GM12891 (cell line): Measurements from ENCODE around the gene MOV10L1.
"Not testable (repeated sequence)": the region's sequence is repeated elsewhere in the genome, so short reads cannot be mapped to it uniquely, and the experiment has no call there.

Source experiments
- DNase-seq: peaks from one replicate; pipeline ENCODE4 v3.0.0; 2011; ENCODE audit warnings: low spot score; ENCODE audit not compliant: insufficient read length
- FAIRE-seq: peaks from 2 replicates; lab custom pipeline; 2011; peaks lifted over from hg19 to GRCh38; lab: Jason Lieb, UNC
- PAX5 ChIP-seq: IDR thresholded peaks from 2 replicates; pipeline ENCODE4 v1.6.1; 2011; ENCODE audit warnings: low read length, moderate library complexity, mild to moderate bottlenecking; ENCODE audit not compliant: insufficient read depth, severe bottlenecking
- POLR2A ChIP-seq: IDR thresholded peaks from 2 replicates; pipeline ENCODE4 v1.6.1; 2011; ENCODE audit warnings: low read depth, low read length, control low read depth
- POLR2AphosphoS5 ChIP-seq: IDR thresholded peaks from 2 replicates; pipeline ENCODE4 v1.6.1; 2011; ENCODE audit warnings: low read depth, low read length, control low read depth
- POU2F2 ChIP-seq: IDR thresholded peaks from 2 replicates; pipeline ENCODE4 v1.6.1; 2011; ENCODE audit warnings: low read depth, mild to moderate bottlenecking, control low read depth, low read length, moderate library complexity
- SPI1 ChIP-seq: IDR thresholded peaks from 2 replicates; pipeline ENCODE4 v1.6.1; 2011; ENCODE audit warnings: low read depth, low read length, control low read depth
- TAF1 ChIP-seq: IDR thresholded peaks from 2 replicates; pipeline ENCODE4 v1.6.1; 2011; ENCODE audit warnings: low read depth, low read length, control low read depth

MOV10L1 gene

DNA sequence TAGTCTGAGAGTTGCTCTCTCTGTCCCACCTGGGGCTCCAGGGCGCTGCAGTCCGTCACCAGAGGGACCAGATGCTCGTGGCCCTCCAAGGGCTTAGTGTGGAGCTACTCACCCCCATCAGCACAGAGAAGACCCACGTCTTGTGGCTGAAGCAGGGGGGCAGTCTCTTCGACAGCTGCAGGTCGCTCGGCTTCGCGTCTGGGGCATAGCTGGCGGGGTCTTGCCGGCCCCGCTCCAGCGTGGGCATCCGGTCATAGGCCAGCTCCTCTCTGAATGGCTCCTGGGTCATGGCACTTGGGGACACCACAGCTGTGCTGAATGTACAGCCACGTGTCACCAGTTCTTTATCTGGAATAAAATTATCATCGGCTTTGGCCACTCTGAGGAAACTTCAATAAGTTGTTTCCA, 5.2 kb upstream of the MOV10L1 start:
- FAIRE-seq (no peak), DNase-seq (no peak)
- TF ChIP-seq POLR2A (no peak), TAF1 (no peak), POU2F2 (no peak), SPI1 (no peak), PAX5 (no peak)

DNA sequence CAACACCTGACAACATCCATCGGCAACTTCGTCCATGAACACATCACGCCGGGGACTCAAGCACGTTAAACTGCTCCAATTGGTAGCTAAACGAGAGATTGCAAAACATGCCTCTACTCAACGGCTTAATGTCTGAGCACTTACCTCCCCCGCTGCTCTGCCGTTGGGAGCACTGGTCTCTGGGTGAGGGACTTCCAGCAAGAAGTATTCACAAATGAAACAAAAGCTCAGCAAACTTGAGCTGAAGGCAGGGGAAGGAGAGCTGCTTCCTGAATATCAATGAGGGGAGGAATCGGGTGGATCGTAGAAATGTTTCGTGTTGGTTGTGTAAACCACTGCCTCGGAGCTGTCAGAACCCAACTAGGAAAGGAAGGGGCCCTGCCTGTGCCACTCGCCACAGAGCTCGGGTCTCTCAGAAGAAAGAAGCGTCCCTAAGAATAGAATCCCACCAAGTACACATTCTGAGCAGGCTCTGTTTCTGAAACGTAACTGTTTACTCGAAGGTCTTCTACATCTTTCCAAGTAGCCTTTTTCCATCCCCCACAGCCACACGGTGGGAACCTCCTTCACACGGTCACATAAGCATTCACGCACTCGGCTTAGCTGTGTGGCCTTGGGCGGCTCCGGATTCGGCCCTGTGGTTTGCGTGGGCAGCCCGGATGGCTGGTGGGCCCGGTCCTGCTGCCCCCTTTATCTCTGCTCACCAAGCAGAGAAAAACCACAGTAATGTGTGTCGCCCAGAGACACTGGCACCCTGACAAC, 4.4 kb upstream of the MOV10L1 start, which contains the start of gene MLC1:
TSS of gene MLC1 (minus strand) at position 216 of the 762 bp plus-strand sequence. CDS start 524 bp downstream, outside the sequence.
- peak; percentile 78 for FAIRE-seq
- DNase-seq: no peak

DNA sequence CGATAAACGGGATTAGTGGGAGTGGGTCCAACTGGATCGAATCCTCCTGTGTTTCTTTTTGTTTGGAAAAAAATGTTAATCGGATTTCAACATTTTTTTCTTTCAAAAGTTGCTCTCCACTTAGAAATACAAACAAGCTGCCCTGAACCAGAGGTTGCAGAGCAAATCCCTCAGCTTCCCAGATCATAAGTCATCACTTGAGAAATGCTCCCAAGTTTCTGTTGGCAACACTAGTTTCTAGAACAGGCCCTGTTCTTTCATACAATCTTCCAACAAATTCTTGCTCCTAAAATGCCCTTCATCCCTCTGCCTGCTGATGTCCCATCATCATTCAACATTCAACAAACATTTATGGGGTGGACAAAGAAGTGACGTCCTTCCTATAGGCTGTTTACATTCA, 3.3 kb upstream of the MOV10L1 start:
- FAIRE-seq: no peak
- DNase-seq: no peak
- TF ChIP-seq PAX5 (no peak), POLR2A (no peak), POLR2AphosphoS5 (no peak), SPI1 (no peak), TAF1 (no peak), POU2F2 (no peak)

More for the DNA sequence above, 4.4 kb upstream of the MOV10L1 start, which contains the start of gene MLC1:
- TF ChIP-seq TAF1 (no peak), SPI1 (no peak), POU2F2 (no peak), POLR2A (no peak), PAX5 (no peak), POLR2AphosphoS5 (no peak)

DNA sequence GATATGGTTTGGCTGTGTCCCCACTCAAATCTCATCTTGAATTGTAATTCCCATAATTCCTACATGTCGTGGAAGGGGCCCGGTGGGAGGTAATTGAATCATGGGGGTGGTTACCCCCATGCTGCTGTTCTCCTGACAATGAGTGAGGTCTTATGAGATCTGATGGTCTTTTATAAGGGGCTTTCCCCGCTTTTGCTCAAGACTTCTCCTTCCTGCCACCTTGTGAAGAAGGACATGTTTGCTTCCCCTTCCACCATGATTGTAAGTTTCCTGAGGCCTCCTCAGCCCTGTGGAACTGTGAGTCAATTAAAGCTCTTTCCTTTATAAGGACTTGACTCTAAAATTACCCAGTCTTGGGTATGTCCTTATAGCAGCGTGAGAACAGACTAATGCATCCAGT, 2.8 kb upstream of the MOV10L1 start:
- FAIRE-seq: not testable (repeated sequence)

DNA sequence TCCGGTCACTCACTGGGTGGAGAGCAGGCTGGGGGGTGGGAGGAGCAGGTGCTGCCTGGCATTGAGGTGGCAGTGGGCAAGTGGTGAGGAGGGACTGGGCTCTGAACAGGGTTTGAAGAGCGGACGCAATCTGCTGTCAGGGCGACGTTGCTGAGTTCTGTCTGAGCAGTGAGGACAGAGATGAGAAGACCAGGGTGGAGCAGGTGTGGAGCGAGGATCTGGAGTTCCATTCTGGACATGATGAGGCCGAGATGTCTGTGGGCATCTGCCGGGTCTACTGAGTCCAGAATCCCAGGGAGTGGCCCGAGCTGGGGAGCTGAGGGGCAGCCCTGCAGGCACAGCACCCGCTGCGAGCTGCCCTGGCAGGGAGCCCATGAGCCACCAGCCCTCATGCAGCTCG, 2.2 kb upstream of the MOV10L1 start:
- no peak for DNase-seq
- TF ChIP-seq SPI1 (no peak), POLR2AphosphoS5 (no peak)
- FAIRE-seq: no peak

More for the DNA sequence above, 2.8 kb upstream of the MOV10L1 start:
- DNase-seq: not testable (repeated sequence)

DNA sequence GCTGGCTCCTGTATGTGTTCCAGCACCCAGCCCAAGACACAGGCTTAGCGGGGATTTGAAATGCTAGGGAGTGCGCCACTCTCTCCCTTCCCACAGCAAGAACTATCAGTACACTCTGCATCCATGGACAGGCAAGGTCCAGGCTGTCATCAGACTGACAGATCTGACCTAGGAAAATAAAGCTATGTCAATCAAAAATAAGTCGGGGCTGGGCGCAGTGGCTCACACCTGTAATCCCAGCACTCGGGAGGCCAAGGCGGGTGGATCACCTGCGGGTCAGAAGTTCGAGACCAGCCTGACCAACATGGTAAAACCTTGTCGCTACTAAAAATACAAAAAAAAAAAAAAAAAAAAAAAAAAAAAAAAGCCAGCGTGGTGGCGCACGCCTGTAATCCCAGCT, 1.7 kb upstream of the MOV10L1 start:
- no peak for FAIRE-seq
- no peak for DNase-seq
- TF ChIP-seq TAF1 (no peak), SPI1 (no peak), POLR2A (no peak), POLR2AphosphoS5 (no peak), PAX5 (no peak), POU2F2 (no peak)

DNA sequence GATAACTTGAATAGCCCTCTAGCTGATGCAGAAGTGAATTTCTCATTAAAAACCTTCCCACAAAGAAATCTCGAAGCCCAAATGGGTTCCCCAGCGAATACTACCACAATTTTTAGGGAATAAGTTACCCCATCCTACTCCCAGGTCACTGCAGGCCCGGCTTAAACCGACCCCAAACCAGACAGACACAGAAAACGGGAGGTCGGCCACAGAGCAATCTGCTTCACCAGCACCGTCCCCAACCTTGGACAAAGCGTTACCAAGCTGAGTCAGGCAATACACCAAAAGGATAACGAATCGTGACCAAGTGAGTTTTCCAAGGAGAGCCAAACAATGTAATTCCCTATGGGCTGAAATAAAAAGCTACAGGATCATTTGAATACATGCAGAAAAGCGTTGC, 575 bp upstream of the MOV10L1 start:
- FAIRE-seq (no peak), DNase-seq (no peak)
- TF ChIP-seq PAX5: no peak
- no peak for TF ChIP-seq SPI1

DNA sequence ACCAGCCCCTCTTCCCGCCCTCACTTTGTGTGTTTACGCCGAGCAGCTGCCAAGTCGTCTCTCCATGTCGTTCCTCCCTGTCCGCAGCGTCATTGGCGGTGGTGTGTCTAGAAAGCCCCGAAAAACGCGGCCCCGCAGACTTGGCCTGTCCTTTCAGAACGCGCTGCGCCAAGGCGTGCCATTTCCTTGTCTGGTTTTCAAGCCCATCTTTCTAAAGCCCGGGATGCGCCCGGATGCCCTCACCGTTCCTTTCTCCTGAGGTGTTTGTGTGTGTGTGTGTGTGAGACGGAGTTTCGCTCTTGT, 557 bp downstream of the MOV10L1 start:
- no peak for TF ChIP-seq POU2F2
- no peak for TF ChIP-seq POLR2AphosphoS5
- TF ChIP-seq POLR2A: no peak
- no peak for TF ChIP-seq PAX5
- no peak for TF ChIP-seq TAF1
- no peak for TF ChIP-seq SPI1
- FAIRE-seq: no peak

DNA sequence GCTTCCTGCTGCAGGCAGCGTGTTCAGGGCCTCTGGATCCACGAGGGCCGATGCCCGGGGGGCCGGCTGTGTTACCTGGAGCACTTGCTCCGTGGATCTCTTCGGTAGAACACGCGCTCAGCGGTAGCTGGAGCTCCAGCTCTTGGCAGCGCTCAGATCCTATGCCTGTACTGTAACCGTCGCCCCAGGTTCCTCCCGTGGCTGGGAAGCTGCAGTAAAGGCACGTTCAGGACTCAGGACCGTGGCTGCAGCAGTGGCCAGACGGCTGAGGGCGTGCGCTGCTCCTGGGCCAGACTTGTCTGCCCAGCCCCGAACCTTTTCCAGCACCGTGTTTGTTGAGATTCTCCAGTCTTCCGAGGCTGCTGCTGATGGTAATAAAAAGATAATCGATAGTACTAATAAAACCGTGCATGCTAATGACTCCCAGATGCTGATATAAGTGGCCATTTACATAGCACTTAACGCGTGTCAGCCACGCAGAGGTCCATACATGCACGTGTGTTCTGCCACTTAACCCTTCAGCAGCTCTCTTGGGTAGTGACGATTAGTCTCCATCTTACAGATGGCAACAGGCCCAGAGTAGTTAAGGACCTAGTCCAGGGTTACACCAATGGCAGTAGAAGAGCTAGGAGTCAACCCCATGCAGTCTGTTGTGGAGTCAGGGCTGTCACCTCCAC, 1.4 kb downstream of the MOV10L1 start:
- DNase-seq: no peak
- no peak for TF ChIP-seq SPI1
- no peak for TF ChIP-seq TAF1
- no peak for TF ChIP-seq POLR2AphosphoS5
- TF ChIP-seq POLR2A: no peak
- TF ChIP-seq POU2F2: no peak
- TF ChIP-seq PAX5: no peak
- FAIRE-seq: no peak

More for the DNA sequence above, 557 bp downstream of the MOV10L1 start:
- DNase-seq: no peak

DNA sequence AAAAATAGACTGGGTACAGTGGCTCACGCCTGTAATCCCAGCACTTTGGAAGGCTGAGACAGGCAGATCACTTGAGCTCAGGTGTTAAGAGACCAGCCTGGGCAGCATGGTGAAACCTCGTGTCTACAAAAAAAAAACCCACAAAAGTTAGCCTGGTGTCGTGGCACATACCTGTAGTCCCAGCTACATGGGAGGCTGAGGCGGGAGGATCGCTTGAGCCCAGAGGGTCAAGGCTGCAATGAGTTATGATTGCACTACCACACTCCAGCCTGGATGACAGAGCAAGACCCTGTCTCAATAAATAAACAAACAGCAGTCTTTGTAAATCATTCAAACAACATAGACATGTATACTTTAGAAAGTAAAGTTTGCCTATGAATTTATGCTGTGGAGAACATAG, 2.5 kb downstream of the MOV10L1 start:
- DNase-seq (no peak), FAIRE-seq (no peak)
- TF ChIP-seq POLR2AphosphoS5: no peak
- no peak for TF ChIP-seq POLR2A
- no peak for TF ChIP-seq SPI1
- no peak for TF ChIP-seq POU2F2
- TF ChIP-seq TAF1: no peak
- no peak for TF ChIP-seq PAX5
